Activated naive CD4-positive, alpha-beta T cell treated with anti-CD3 and anti-CD28 coated beads, Interleukin-2, amount 50 U/mL, for 16 hours (primary cell): ENCODE results near the gene SEC23IP.
"Not testable (repeated sequence)": the region's sequence is repeated elsewhere in the genome, so short reads cannot be mapped to it uniquely, and the experiment has no call there.

Experiments
- DNase-seq: peaks from one replicate; pipeline ENCODE4 v3.0.0-alpha.2; 2020

Gene SEC23IP

GRCh38 chr10:119892188-119893065 lies at the start of gene SEC23IP:
Gene SEC23IP (plus strand): TSS chr10:119892730. CDS start chr10:119892783, 53 bp downstream.
- DNase-seq: peak; percentile 92

GRCh38 chr10:119845656-119846055 lies 46.9 kb upstream of the SEC23IP start:
- no peak for DNase-seq

GRCh38 chr10:119849031-119849789 lies 43.3 kb upstream of the SEC23IP start:
- DNase-seq: no peak

GRCh38 chr10:119849944-119850343 lies 42.6 kb upstream of the SEC23IP start:
- no peak for DNase-seq

DNA sequence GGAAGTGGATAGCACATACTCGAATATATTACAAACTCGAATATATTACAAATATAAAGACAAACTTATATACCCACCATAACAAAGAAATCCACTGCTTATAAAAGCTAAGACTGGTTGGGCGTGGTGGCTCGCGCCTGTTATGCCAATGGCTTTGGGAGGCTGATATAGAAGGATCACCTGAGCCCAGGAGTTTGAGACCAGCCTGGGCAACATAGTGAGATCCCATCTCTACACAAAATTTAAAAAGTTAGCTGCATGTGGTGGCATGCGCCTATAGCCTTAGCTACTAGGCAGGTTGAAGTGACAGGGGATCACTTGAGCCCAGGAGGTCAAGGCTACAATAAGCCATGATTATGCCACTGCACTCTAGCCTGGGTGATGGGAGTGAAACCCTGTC lies 40.3 kb upstream of the SEC23IP start:
- no peak for DNase-seq

DNA sequence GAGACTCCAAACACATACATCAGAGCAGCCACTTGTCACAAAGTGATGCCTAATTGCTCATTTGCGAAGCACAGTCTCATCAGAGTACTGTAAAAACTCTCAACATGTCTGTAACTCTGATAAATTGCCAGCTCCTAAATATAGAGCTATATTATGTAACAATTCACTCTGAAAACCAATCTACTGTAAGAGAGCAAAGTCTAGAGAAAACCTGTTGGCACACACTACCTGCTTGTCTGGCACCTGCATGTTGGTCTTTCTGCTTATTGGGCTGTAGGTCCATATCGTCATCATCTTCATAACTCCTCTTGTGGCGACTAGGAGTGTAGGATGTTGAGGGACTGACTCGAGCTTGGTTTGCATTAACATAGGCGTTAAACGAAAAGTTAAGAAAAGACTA lies 39.7 kb upstream of the SEC23IP start:
- DNase-seq: no peak

DNA sequence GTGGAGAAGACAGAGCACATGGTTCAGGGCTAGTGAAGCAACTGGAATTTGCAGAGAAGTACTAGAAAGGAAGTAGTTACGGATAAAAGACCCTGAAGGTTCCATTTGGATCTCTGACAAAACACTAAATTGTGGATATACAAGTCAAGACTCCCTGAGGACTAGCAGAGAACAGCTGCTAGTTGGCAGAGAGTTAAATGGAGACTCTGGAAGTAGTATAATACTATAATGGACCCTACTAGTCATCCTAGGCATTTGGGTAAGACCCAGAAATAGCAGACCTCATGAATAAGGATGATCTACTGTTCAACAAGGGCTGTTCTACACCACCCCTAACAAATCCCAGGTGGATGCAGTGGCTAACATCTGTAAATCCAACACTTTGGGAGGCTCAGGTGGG lies 39.0 kb upstream of the SEC23IP start:
- DNase-seq: no peak

GRCh38 chr10:119858063-119858462 lies 34.5 kb upstream of the SEC23IP start:
- no peak for DNase-seq

- DNase-seq: no peak
Measured at GRCh38 chr10:119859420-119860258, 32.9 kb upstream of the SEC23IP start.

DNA sequence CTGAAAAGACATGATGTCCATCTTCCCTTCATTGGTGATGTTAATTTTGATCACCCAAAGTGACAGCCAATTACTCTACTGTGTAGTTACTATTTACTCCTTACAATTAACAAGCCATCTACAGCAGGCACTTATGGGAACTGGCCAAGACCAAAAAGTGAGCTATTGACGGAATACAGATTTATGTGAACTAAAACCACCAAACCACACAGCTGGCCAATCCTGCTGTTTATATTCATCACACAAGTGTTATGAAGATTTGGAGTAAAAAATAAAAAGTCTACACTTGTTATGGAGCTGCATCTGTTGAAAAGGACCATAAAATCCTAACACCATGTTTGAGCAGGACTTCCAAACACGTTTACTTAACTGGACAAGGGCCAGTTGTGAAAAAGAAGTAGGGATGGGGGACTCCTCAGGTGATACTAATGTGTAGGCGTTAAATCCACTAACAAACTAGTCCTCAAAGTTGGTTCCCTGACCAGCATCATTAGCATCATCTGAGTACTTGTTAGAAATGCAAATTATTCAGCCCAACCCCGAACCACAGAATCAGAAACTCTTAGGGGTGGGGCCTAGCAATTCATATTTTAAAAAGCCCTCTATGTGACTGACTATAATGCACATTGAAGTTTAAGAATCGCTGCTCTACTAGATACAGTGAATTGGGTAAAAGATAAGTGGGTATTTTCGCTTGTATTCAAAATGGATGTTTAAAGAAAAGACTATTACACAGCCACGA lies 31.5 kb upstream of the SEC23IP start:
- no peak for DNase-seq

GRCh38 chr10:119862524-119862923 lies 30.0 kb upstream of the SEC23IP start:
- DNase-seq: no peak

DNA sequence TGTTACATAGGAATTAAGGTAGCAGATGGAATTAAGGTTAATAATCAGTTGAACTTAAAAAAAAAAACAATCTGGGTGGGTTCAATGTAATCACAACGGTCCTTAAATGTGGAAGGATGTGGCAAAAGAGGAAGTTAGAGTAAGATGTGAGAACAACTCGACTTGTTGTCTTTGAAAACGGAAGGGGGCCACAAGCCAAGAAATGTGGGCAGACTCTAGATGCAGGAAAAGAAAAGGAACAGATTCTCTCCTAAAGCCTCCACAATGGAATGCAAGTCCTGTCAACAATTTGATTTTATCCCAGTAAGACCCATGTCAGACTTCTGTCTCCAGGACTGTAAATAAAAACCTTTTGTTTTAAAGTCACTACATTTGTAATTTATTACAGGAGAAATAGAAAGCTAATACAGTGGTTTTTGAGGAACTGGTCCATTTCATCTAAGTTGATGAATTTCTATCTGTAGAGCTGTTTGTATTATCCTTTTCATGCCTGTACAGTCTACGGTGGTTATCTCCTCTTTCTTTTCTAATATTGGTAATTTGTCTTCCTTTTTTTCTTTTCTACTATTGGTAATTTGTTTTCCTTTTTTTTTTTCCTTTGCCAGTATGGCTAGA lies 28.5 kb upstream of the SEC23IP start:
- no peak for DNase-seq

- DNase-seq: no peak
Measured at GRCh38 chr10:119865699-119866240, 26.8 kb upstream of the SEC23IP start.

- no peak for DNase-seq
Measured at GRCh38 chr10:119867317-119867716, 25.2 kb upstream of the SEC23IP start.

DNA sequence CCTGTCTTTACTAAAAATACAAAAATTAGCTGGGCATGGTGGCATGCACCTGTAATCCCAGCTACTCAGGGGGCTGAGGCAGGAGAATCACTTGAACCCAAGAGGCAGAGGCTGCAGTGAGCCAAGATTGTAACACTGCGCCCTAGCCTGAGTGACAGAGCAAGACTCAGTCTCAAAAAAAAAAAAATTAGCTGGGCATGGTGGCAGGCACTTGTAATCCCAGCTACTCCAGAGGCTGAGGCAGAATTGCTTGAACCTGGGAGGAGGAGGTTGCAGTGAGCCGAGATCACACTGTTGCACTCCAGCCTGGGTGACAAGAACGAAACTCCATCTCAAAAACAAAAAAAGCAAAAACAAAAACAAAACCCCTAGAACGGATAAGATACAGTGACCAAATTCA lies 23.1 kb upstream of the SEC23IP start:
- DNase-seq: not testable (repeated sequence)

GRCh38 chr10:119871881-119872609 lies 20.5 kb upstream of the SEC23IP start:
- peak; percentile 65 for DNase-seq

DNA sequence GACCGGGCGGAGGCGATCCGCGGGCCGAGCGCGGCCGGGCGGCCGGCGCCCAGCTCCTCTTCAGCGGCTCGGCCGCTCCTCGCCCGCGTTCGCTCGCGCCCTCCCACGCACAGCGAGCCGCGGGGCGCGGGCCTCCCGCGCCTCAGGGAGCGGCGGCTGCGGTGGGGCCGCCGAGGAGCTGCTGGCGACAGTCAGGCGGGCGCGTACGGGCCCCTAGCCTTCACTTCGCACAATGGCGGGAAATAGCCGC lies 20.0 kb upstream of the SEC23IP start, which contains the start of gene MCMBP:
MCMBP (minus strand) TSS at position 234 of the 250 bp plus-strand sequence. CDS start 259 bp downstream, outside the sequence.
- no peak for DNase-seq

DNA sequence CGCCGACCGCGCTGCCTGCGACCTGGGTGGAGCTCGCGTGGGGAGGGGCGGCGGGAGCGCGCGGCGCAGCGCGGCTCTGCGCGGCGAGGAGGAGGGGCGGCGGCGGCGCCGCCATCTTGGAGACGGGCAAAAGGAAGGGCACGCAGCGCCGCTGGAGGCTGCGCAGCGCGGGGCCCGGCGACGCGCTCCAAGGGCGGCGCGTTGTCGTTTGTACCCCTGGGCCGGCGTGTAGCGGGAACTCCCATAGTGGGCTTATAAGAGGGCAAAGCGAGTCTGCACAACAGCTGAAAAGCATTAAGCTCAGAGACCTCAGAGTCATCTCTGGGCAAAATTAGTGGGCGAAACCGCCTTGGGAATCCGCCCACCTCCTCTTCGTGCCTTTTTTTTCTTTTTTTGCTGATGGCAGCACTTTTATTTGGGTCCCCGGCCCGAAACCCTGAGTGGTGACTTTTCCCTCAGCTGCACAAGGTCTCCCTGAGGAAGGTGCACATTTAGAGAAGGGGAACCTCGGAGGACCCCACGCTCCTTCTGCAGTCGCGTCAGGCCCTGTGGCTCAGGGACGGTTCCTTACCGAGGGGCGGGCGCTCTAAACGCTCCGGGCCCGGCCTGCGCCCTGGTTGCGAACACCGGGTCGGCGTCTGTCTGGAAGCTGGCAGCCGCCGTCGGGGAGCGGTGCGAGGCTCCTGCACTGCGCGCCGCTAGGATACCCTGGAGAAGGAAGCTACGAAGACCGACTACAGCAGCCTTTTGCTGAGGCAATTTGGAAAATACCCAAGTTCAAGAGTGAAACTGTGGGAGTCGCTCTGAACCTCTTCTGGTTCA lies 19.5 kb upstream of the SEC23IP start:
- DNase-seq: peak; percentile 90

DNA sequence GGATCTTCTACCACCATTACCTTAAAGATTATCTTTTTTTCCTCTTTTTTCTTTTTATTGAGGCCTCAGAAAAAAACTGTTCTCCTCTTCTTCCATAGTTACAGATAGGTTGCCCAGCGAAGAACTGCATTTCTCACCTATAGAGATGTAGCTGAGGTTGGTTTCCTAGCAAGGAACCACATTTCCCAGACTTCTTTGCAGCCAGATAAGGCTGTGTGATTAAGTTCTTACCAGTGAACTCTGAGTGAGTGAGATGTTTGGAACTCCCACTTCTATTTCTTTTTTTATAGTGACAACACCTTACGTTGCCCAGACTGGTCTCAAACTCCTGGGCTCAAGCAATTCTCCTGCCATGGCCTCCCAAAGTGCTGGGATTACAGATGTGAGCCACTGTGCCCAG lies 14.0 kb upstream of the SEC23IP start:
- no peak for DNase-seq
